Measurements from ENCODE around the gene PARN. TPM values are rescaled to one million over a fixed set of nuclear protein-coding genes. Genes with fewer than 3 reads are reported as not detected.

PARN gene
- total and polyA plus RNA-seq, 2 experiments from 2014 or later = 32.5 to 61.3 TPM

- TF ChIP-seq CTCF (conservative IDR thresholded peaks at IDR 0.05; ENCODE audit: low read depth in 2 of 2) = no peak
- TF ChIP-seq, protein P1, sequence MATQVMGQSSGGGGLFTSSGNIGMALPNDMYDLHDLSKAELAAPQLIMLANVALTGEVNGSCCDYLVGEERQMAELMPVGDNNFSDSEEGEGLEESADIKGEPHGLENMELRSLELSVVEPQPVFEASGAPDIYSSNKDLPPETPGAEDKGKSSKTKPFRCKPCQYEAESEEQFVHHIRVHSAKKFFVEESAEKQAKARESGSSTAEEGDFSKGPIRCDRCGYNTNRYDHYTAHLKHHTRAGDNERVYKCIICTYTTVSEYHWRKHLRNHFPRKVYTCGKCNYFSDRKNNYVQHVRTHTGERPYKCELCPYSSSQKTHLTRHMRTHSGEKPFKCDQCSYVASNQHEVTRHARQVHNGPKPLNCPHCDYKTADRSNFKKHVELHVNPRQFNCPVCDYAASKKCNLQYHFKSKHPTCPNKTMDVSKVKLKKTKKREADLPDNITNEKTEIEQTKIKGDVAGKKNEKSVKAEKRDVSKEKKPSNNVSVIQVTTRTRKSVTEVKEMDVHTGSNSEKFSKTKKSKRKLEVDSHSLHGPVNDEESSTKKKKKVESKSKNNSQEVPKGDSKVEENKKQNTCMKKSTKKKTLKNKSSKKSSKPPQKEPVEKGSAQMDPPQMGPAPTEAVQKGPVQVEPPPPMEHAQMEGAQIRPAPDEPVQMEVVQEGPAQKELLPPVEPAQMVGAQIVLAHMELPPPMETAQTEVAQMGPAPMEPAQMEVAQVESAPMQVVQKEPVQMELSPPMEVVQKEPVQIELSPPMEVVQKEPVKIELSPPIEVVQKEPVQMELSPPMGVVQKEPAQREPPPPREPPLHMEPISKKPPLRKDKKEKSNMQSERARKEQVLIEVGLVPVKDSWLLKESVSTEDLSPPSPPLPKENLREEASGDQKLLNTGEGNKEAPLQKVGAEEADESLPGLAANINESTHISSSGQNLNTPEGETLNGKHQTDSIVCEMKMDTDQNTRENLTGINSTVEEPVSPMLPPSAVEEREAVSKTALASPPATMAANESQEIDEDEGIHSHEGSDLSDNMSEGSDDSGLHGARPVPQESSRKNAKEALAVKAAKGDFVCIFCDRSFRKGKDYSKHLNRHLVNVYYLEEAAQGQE (IDR thresholded peaks at IDR 0.05; ENCODE audit: unreplicated experiment) = no peak
- TF ChIP-seq, protein P2, sequence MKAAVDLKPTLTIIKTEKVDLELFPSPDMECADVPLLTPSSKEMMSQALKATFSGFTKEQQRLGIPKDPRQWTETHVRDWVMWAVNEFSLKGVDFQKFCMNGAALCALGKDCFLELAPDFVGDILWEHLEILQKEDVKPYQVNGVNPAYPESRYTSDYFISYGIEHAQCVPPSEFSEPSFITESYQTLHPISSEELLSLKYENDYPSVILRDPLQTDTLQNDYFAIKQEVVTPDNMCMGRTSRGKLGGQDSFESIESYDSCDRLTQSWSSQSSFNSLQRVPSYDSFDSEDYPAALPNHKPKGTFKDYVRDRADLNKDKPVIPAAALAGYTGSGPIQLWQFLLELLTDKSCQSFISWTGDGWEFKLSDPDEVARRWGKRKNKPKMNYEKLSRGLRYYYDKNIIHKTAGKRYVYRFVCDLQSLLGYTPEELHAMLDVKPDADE (IDR thresholded peaks at IDR 0.05) = no peak
- TF ChIP-seq NANOG (IDR thresholded peaks at IDR 0.05; ENCODE audit: borderline replicate concordance) = no peak
- TF ChIP-seq POLR2AphosphoS5 (IDR thresholded peaks at IDR 0.05; ENCODE audit: low read depth) = no peak
Observed at GRCh38 chr16:14415291-14415690, 214.8 kb downstream of the PARN start (continued).

GRCh38 chr16:14409563-14409962 lies 220.5 kb downstream of the PARN start:
- no peaks in the 10 kb centered on the region for H3K9me2 ChIP-seq (ENCODE audit: insufficient read depth)
- H3K4me3 Mint-ChIP-seq = no peak overlapping the region
- H3F3A ChIP-seq (replicated peaks; ENCODE audit: low read depth) = no peaks in the 10 kb centered on the region
- no peaks in the 10 kb centered on the region for H3K36me3 Mint-ChIP-seq (ENCODE audit: low read depth)
- no peak overlapping the region for H3K27ac ChIP-seq (ENCODE audit: low read depth)
- H3K27me3 Mint-ChIP-seq (ENCODE audit: insufficient read depth, low read depth, poor library complexity) = peaks cover 6% of the 10 kb centered on the region
- H3K27ac Mint-ChIP-seq = no peak overlapping the region
- H3K4me3 ChIP-seq = no peak overlapping the region
- no peaks in the 10 kb centered on the region; the same call in 2 of the 3 replicates for H3K4me1 Mint-ChIP-seq
- no peak overlapping the region for H2AFZ ChIP-seq
- no peaks in the 10 kb centered on the region for H4K20me1 ChIP-seq (replicated peaks; ENCODE audit: insufficient read depth)
- no peak for ATAC-seq
- no peak overlapping the region for H3K4me2 ChIP-seq
- DNase-seq (ENCODE audit: low spot score) = no peak
- no peaks in the 10 kb centered on the region for H3K9me3 Mint-ChIP-seq
- H3K27me3 ChIP-seq (ENCODE audit: insufficient read depth) = no peaks in the 10 kb centered on the region
- no peaks in the 10 kb centered on the region for H3K79me2 ChIP-seq (replicated peaks; ENCODE audit: insufficient read depth)
- no peaks in the 10 kb centered on the region for H3K36me3 ChIP-seq (ENCODE audit: insufficient read depth)
- H3K4me1 ChIP-seq (ENCODE audit: insufficient read depth) = no peaks in the 10 kb centered on the region
- TF ChIP-seq CREB1 (CRISPR knock-in tag; IDR thresholded peaks at IDR 0.05; ENCODE audit: low read depth) (no peak), STAT1 (IDR thresholded peaks at IDR 0.05; ENCODE audit: unreplicated experiment) (no peak), POLR2AphosphoS5 (IDR thresholded peaks at IDR 0.05; ENCODE audit: low read depth) (no peak), ZNF331 (CRISPR knock-in tag; IDR thresholded peaks at IDR 0.05; ENCODE audit: low read depth) (no peak), EZH2 (IDR thresholded peaks at IDR 0.05; ENCODE audit: low read depth, unreplicated experiment) (no peak), CTCF (conservative IDR thresholded peaks at IDR 0.05; ENCODE audit: low read depth in 2 of 2) (no peak)
- TF ChIP-seq, protein P3, sequence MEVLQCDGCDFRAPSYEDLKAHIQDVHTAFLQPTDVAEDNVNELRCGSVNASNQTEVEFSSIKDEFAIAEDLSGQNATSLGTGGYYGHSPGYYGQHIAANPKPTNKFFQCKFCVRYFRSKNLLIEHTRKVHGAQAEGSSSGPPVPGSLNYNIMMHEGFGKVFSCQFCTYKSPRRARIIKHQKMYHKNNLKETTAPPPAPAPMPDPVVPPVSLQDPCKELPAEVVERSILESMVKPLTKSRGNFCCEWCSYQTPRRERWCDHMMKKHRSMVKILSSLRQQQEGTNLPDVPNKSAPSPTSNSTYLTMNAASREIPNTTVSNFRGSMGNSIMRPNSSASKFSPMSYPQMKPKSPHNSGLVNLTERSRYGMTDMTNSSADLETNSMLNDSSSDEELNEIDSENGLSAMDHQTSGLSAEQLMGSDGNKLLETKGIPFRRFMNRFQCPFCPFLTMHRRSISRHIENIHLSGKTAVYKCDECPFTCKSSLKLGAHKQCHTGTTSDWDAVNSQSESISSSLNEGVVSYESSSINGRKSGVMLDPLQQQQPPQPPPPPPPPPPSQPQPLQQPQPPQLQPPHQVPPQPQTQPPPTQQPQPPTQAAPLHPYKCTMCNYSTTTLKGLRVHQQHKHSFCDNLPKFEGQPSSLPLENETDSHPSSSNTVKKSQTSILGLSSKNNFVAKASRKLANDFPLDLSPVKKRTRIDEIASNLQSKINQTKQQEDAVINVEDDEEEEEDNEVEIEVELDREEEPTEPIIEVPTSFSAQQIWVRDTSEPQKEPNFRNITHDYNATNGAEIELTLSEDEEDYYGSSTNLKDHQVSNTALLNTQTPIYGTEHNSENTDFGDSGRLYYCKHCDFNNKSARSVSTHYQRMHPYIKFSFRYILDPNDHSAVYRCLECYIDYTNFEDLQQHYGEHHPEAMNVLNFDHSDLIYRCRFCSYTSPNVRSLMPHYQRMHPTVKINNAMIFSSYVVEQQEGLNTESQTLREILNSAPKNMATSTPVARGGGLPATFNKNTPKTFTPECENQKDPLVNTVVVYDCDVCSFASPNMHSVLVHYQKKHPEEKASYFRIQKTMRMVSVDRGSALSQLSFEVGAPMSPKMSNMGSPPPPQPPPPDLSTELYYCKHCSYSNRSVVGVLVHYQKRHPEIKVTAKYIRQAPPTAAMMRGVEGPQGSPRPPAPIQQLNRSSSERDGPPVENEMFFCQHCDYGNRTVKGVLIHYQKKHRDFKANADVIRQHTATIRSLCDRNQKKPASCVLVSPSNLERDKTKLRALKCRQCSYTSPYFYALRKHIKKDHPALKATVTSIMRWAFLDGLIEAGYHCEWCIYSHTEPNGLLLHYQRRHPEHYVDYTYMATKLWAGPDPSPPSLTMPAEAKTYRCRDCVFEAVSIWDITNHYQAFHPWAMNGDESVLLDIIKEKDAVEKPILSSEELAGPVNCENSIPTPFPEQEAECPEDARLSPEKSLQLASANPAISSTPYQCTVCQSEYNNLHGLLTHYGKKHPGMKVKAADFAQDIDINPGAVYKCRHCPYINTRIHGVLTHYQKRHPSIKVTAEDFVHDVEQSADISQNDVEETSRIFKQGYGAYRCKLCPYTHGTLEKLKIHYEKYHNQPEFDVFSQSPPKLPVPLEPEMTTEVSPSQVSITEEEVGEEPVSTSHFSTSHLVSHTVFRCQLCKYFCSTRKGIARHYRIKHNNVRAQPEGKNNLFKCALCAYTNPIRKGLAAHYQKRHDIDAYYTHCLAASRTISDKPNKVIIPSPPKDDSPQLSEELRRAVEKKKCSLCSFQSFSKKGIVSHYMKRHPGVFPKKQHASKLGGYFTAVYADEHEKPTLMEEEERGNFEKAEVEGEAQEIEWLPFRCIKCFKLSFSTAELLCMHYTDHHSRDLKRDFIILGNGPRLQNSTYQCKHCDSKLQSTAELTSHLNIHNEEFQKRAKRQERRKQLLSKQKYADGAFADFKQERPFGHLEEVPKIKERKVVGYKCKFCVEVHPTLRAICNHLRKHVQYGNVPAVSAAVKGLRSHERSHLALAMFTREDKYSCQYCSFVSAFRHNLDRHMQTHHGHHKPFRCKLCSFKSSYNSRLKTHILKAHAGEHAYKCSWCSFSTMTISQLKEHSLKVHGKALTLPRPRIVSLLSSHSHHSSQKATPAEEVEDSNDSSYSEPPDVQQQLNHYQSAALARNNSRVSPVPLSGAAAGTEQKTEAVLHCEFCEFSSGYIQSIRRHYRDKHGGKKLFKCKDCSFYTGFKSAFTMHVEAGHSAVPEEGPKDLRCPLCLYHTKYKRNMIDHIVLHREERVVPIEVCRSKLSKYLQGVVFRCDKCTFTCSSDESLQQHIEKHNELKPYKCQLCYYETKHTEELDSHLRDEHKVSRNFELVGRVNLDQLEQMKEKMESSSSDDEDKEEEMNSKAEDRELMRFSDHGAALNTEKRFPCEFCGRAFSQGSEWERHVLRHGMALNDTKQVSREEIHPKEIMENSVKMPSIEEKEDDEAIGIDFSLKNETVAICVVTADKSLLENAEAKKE (CRISPR knock-in tag; IDR thresholded peaks at IDR 0.05) = no peak

Measured in GM23338 (cell line).